H1 (cell line): Measurements from ENCODE around the gene INSIG1.

Experiments
- CEBPB ChIP-seq: IDR thresholded peaks from 2 replicates; pipeline ENCODE4 v1.6.1; 2012; ENCODE audit warnings: low read depth, low read length
- JUN ChIP-seq: IDR thresholded peaks from 2 replicates; pipeline ENCODE4 v1.6.1; 2011; ENCODE audit warnings: low read depth, mild to moderate bottlenecking, improper control_type of control experiment, low read length
- JUND ChIP-seq: IDR thresholded peaks from 2 replicates; pipeline ENCODE4 v1.6.1; 2011; ENCODE audit warnings: mild to moderate bottlenecking, improper control_type of control experiment, low read length
- RFX5 ChIP-seq: IDR thresholded peaks from 2 replicates; pipeline ENCODE4 v1.6.1; 2011; ENCODE audit warnings: low read depth, low read length, improper control_type of control experiment, borderline replicate concordance
- SP1 ChIP-seq: IDR thresholded peaks from 2 replicates; pipeline ENCODE4 v1.6.1; 2011; ENCODE audit warnings: low read depth, low read length

DNA sequence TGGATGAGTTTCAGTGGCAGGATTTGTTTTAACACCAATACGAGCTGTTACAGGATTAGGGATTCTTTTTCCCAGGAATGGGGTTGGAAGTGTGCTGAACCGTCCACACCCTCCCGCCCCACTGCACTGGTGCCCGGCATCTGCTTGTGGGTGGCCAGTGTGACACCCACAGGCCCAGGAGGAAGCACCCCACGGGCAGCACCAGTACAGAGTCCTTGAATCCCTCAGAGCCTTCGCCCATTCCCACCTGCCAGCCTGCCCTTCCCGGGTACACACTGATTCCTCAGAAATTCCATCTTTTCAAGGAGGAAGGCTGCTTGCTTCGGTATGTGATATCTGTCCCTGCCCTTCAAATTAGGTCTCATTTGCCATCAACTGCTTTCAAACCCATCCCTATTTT, 15.4 kb downstream of the INSIG1 start:
- TF ChIP-seq RFX5 (no peak), JUND (no peak), CEBPB (no peak), SP1 (no peak), JUN (no peak)
